ENCODE data around the gene LRP5.
A peak's percentile ranks its signal among the peaks of the same experiment; 100 is the strongest.

LRP5 gene

DNA sequence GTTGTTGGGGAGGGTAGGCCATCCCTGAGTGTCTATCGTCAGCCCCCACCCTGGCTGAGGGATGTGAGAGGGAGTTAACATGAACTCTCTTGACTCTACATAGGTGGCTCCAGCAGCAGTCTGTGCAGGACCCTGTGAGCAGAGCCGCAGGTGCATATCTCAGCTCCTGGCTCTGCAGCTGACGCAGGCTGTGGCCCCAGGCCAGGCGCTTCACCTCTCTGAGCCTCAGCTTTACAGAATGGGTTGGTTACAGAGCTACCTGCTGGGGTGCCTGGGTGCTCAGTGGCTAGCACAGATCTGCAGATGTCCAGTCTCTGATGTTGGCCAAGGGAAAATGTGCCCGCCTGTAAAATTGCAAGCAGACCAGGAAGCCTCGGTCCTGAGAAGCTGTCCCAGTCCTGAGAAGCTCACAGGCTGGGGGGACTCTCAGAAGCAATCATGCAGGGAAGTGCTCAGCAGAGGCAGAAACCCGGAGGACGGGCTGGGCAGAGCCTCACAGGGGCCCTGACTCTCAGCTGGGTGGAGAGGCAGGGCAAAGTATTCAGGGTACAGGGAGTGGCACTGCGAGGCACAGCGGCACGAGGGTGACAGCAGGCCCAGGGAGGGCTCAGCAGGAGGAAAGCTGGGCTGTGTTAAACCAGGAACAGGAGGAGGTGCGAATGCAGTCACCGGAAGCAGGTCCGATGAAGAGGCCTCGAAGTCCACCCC is 15.9 kb upstream of the LRP5 start:
- no peak overlapping the region for H3K9ac ChIP-seq
- no peaks in the 10 kb centered on the region for H3K27me3 ChIP-seq (ENCODE audit: insufficient read depth, low read depth)
- no peaks in the 10 kb centered on the region for H3K36me3 ChIP-seq (ENCODE audit: insufficient read depth)
- no peaks in the 10 kb centered on the region for H3K79me2 ChIP-seq (ENCODE audit: insufficient read depth, low read depth)
- peaks cover 11% of the 10 kb centered on the region for H3K4me1 ChIP-seq (ENCODE audit: low read depth, poor library complexity, severe bottlenecking)
- H4K20me1 ChIP-seq (ENCODE audit: insufficient read depth), result no peaks in the 10 kb centered on the region
- 0 out of 2 replicates have a peak overlapping the region, but pooled peaks have one; percentile 2 for H2AFZ ChIP-seq (ENCODE audit: low read depth)
- H3K4me3 ChIP-seq (IDR thresholded peaks at IDR 0.05; ENCODE audit: insufficient read depth, low read depth, low read length), result no peak overlapping the region
- TF ChIP-seq CTCF (conservative IDR thresholded peaks at IDR 0.05; ENCODE audit: low read depth, low read length), result no peak
- no peak overlapping the region for H3K27ac ChIP-seq
- H3K4me2 ChIP-seq, result no peak overlapping the region

DNA sequence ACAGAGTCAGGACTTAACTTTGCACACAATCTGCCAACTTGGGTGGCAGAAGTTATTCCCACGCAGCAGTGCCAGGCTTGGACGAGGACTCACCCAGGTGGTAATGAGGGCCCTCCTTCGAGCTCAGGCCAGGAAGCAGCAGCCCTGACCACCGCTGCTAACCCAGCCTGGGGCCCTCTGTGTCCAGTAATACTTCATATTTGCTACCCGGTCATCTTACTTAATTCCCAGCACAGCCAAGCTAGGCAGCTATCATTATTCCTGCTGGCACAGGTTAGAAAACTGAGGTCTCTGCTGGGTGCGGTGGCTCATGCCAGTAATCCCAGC is 15.4 kb upstream of the LRP5 start:
- Histone ChIP-seq H3K4me1 (ENCODE audit: low read depth, poor library complexity, severe bottlenecking) (peaks cover 11% of the 10 kb centered on the region), H3K27me3 (ENCODE audit: insufficient read depth, low read depth) (no peaks in the 10 kb centered on the region), H2AFZ (ENCODE audit: low read depth) (peak overlapping the region; percentile 38; the same call in 1 of the 2 replicates), H3K4me2 (no peak overlapping the region), H4K20me1 (ENCODE audit: insufficient read depth) (no peaks in the 10 kb centered on the region), H3K79me2 (ENCODE audit: insufficient read depth, low read depth) (no peaks in the 10 kb centered on the region), H3K27ac (no peak overlapping the region), H3K9ac (no peak overlapping the region), H3K4me3 (IDR thresholded peaks at IDR 0.05; ENCODE audit: insufficient read depth, low read depth, low read length) (no peak overlapping the region), H3K36me3 (ENCODE audit: insufficient read depth) (no peaks in the 10 kb centered on the region)
- TF ChIP-seq CTCF (conservative IDR thresholded peaks at IDR 0.05; ENCODE audit: low read depth, low read length), result no peak

GRCh38 chr11:68297494-68297811 is 14.9 kb upstream of the LRP5 start:
- H4K20me1 ChIP-seq (ENCODE audit: insufficient read depth), result no peaks in the 10 kb centered on the region
- no peak overlapping the region for H3K9ac ChIP-seq
- H3K4me1 ChIP-seq (ENCODE audit: low read depth, poor library complexity, severe bottlenecking), result peaks cover 11% of the 10 kb centered on the region
- H3K4me3 ChIP-seq (IDR thresholded peaks at IDR 0.05; ENCODE audit: insufficient read depth, low read depth, low read length), result no peak overlapping the region
- no peaks in the 10 kb centered on the region for H3K36me3 ChIP-seq (ENCODE audit: insufficient read depth)
- peak overlapping the region; percentile 38; the same call in 1 of the 2 replicates for H2AFZ ChIP-seq (ENCODE audit: low read depth)
- TF ChIP-seq CTCF (conservative IDR thresholded peaks at IDR 0.05; ENCODE audit: low read depth, low read length), result no peak
- no peaks in the 10 kb centered on the region for H3K27me3 ChIP-seq (ENCODE audit: insufficient read depth, low read depth)
- no peaks in the 10 kb centered on the region for H3K79me2 ChIP-seq (ENCODE audit: insufficient read depth, low read depth)
- H3K4me2 ChIP-seq, result peak overlapping the region; percentile 11; the same call in 1 of the 2 replicates
- no peak overlapping the region for H3K27ac ChIP-seq

DNA sequence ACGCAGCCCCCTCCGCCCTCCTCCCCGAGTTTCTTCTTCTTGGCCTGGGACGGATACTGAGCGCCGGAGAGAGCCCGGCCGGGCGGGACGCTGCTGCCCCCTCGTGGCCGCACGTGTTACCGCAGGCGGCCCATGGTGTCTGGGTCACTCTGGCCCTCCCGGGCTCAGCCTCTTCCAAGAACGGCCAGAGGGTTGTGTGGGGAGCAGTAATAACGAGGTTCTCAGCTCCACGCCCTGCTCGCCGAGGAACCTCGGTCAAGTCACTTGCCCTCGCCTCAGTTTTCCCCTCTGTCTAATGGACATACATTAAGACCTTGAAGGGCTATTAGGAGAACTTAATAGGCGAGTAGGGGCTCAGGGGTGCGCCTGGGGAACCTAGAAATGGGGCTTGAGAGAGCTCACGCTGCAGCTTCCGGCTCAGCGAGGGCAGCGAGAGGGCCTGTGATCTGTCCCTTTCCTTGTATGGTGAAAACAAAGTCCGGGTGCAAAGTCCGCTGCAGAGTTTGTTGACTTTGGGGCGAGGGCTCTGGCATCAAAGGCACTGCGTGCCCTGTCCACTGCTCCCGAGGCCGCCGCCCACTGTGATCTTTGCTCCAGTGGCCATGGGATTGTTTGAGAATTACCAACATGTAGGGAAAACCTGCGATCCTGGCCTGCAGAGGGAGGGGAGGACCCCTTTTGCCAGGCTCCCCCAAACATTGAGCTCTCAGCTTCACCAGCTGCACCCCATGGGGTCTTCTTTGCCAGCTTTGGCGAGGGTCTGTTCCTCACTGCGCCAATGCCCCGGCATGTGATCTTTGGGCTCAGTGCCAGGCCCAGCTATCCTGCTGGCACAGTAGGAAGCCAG is 14.4 kb upstream of the LRP5 start:
- peak overlapping the region; percentile 11; the same call in 1 of the 2 replicates for H3K4me2 ChIP-seq
- no peaks in the 10 kb centered on the region for H4K20me1 ChIP-seq (ENCODE audit: insufficient read depth)
- peak overlapping the region; percentile 38; the same call in 1 of the 2 replicates for H2AFZ ChIP-seq (ENCODE audit: low read depth)
- H3K27me3 ChIP-seq (ENCODE audit: insufficient read depth, low read depth), result no peaks in the 10 kb centered on the region
- peaks cover 11% of the 10 kb centered on the region for H3K4me1 ChIP-seq (ENCODE audit: low read depth, poor library complexity, severe bottlenecking)
- no peak overlapping the region for H3K4me3 ChIP-seq (IDR thresholded peaks at IDR 0.05; ENCODE audit: insufficient read depth, low read depth, low read length)
- TF ChIP-seq CTCF (conservative IDR thresholded peaks at IDR 0.05; ENCODE audit: low read depth, low read length), result peak; percentile 94
- no peaks in the 10 kb centered on the region for H3K79me2 ChIP-seq (ENCODE audit: insufficient read depth, low read depth)
- H3K27ac ChIP-seq, result no peak overlapping the region
- no peaks in the 10 kb centered on the region for H3K36me3 ChIP-seq (ENCODE audit: insufficient read depth)
- no peak overlapping the region for H3K9ac ChIP-seq

Data from KMS-11 (cell line).